RCC 7860 (cell line): ENCODE data around the gene SNCAIP.
"Not testable (repeated sequence)": the region's sequence is repeated elsewhere in the genome, so short reads cannot be mapped to it uniquely, and the experiment has no call there.

ENCODE experiments used
- DNase-seq: peaks from one replicate; pipeline ENCODE4 v3.0.0-alpha.2; 2015; ENCODE audit warnings: low spot score
- FAIRE-seq: peaks from 2 replicates; lab custom pipeline; 2012; peaks lifted over from hg19 to GRCh38; lab: Jason Lieb, UNC

SNCAIP gene

DNA sequence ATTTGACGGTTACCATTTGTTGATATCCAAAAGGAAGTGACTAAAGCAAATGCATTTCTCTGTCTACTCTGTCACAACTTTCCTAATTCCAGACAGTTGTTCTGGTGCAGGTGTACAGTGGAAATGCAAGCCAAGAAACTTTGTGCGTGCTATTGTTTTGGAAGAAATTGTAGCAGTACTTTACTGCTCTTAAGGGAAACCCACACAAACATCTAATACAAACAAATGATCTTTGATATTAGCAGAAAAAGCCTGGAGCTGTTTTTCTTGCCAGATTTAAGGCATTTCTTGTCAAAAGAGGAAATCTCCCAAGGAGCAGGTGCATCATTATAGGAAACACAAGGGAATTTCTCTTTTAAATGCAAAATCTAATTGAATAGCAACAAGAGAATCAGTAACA lies 2.0 kb downstream of the SNCAIP start:
- DNase-seq (no peak), FAIRE-seq (no peak)

DNA sequence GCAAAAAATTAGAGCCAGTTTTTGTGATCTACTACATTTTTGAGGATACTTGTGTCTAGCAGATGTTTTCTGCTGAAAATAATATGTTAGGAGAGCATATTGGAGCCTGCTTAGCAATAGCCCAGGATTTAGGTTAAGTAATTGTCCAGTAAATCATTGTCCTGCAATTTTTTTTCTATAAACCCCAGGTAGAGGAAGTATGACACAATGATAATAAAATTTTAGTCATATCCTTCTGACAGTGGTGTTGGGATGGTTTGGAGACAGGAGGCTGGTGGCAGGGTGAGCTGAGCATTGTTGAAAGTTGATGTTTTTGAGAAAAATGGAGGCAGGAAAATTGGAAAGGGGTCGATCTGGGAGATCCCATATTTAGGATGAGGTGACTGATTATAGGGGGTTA lies 3.5 kb downstream of the SNCAIP start:
- DNase-seq (no peak), FAIRE-seq (no peak)

DNA sequence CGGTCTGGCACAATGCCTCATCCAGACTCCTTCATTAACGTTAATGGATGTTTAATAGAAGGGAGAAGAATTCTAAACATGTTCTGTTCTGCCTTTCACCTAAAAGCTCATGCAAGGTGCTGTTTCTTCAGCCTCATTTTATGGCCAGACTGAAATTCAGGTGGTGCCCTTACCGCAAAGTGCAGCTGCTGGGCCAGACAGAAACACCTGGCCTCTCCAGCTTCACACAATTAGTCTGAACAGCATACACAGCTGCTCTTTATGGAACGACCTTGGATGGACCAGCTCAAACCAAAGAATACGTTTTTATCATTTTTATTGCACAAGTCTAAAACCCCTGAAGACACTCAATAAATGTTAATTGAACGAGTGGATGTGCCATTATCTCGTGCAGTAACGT lies 4.6 kb downstream of the SNCAIP start:
- FAIRE-seq (no peak), DNase-seq (no peak)

DNA sequence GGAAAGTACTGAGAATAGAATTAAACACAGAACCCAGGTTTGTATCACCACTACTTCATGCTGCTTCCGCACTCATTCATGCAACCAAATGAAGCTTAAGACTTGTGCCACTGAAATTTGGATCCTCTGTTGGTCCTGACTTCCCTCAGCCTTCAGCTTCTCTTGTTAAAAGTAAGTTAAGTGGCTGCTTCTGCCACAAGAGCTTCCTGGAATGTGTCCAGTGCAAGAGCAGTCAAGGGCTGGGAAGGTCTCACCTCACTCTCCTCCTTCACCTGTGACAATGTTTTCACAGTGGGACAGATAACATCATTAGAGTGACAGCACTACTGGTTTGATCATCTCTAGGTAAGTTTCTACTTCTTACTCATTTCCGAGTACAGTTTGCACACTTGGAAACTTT lies 7.9 kb downstream of the SNCAIP start:
- DNase-seq (no peak), FAIRE-seq (no peak)

DNA sequence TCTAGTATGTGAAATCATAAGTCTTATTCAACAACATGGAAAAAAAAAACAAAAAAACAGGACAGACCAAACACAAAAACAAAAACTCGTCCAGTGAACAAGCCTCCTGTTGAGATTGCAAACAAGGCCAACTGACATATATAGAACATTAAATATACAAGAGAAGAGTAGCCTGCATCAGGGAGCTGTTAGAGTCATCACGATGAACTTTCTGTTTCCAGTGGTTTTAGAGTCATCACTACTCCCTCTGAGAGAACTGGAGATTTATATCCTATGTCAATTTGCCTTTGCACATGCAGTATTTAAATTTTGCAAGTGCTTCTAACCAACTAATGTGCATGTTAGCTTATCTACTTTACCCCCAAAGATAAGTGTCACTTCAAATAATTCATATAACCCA lies 9.9 kb downstream of the SNCAIP start:
- no peak for FAIRE-seq
- no peak for DNase-seq

DNA sequence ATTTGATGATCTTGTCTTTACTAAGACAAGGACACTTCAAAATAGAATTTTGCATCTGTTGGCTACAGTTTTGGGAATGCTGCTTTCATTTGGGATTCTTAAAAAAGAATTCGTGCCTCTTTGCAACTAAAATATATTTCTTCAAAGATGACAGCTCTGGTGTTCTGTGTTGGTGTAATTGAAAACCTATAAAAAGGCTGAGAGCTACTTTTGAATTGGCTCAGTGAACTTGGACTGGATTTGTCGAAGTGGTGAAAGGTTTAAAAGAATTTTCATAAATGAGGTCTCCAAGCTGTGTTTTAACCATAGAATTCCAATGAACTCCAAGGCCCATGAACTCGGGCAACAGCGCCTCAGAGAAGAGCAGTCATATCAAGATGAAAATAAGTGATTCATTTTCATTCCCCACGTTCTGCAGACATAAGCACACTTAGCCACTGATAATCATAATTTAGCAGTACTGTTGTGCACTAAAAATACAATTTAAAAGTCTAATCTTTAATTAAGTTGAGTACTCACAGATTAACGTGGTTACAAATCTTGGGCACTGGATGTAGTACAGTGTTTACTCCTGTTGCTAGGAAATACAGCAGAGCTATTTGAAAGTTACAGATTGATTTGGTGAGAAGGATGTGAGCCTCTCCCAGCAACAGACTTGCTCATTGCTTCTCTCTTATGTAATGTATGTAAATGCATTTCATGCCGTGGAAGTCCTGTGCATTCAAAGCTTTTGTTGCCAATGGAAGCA lies 10.9 kb downstream of the SNCAIP start:
- no peak for DNase-seq
- no peak for FAIRE-seq

DNA sequence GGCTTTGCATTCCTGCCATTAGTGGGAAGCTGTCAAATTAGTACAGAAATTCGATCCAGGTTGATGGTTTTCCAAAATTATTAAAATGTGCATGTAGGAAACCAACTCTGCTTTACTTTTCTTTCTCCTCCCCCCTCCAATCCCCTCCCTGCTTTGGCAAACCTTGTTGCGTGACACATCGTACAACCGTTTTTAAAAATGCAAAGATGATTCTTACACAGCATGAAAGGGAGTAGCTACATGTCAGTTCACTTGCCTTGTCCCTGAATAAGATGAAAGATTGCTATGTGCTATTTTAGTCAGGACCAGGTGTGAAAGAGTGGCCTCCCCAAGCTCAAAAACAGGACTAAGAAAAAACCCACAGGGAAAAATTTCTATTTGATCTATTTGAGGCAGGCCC lies 11.7 kb downstream of the SNCAIP start:
- FAIRE-seq = no peak
- DNase-seq = no peak

DNA sequence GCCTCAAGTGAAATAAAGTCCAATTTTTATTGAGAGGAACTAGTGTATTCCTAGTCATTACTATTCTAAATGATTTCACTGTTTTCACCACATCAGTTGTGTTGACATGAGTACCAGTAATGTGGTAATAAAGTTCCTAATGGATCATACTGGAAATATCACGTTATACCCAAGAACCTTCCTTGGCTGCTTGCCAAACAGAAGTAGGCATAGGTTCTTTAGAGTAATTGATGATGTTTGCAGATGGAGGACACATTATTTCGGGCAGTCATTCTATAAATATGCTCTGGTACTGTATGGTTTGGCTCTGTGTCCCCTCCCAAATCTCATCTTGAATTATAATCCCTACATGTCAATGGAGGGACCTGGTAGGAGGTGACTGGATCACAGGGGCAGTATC lies 15.1 kb downstream of the SNCAIP start:
- no peak for DNase-seq
- no peak for FAIRE-seq

DNA sequence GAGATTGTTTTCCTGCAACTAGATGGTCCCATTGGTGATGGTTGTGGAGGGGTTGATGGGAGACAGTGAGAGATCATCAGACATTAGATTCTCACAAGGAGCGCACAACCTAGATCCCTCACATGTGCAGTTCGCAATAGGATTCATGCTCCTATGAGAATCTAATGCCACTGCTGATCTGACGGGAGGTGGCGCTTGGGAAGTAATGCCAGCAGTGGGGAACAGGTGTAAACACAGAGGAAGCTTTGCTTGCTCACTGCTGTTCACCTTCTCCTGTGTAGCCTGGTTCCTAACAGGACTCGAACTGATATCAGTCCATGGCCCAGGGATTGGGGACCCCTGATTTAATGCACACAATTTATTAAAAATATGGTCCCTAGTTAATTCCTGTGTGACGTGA lies 18.8 kb downstream of the SNCAIP start:
- FAIRE-seq (no peak), DNase-seq (no peak)

DNA sequence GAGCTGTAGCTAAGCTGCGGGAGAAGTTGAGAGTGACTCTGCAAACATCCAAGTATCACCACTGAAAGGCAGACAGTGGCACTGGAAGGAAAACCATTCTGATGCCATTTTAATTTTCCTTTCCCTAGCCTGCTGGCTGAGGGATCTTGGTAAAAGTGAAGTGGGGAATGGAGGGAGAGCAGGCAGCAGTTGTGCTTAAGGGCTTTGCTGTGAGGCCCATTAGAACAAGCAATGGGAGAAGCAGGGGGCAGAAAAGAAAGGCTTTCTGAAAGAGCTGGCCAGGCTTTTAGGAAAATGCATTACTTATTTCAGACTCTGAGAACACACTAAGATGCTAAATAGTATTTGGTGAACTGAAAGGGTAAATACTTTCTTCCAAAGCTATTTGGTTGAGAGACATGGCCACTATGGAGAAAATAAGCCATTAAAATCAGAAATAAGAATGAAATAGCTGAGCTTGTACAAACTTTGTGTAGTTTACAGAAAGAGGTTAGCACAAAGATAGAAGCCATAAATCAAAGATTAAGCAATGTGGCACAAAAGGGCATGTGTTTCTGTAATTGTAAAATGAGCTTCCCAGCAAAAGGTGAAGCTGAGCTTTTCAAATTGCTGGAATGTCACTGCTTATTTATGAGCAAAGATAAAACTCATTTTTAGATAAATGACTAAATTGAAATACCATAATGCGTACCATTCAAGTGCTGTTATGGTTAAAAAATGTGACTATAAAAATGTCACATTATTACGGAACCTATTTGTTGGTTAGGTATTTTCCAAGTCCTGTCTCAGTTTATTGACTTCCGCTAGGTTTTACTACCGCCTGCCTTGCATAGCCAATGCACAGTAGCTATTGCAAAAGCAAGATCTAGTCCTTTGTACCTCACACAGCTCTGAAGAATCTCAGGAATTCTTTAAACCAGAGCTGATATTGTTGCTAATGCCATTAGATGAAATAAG lies 20.8 kb downstream of the SNCAIP start:
- no peak for DNase-seq
- no peak for FAIRE-seq

DNA sequence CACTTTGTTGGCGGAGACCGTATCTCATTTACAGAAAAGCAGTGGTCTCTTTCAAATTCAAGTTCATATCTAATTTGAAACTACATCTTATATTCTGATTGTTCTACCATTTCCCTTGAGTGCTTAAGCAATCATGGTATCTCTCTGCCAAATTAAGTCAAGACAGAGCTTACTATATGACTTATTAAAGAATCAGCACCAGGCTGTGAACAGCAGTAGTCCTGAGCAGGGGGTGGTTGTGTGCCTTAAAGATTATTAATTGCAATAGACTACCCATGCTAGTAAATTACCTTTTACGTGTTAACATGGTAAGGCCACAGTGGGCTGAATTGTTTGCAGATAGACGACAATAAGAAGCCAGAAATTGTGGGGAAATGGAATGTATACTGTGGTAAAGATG lies 21.5 kb downstream of the SNCAIP start:
- no peak for FAIRE-seq
- DNase-seq = no peak

DNA sequence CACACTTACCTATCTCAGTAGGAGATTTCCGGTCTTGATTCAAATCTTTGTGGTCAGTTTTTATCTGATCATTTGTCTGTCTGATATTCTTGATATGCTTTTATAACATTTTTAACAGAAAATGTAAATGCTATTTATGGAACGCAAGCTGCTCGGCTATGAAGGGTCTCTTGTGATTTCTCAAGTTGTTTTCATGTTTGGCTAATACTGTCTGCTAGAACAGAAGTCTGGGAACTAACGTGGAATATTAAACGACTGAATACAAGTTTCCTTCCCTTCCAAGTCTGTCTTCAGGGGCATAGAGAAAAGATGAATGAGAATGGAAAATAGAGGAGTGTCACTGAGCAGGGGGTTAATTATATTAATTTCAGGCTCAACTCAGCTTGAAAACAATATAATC lies 27.6 kb downstream of the SNCAIP start:
- DNase-seq (no peak), FAIRE-seq (no peak)

DNA sequence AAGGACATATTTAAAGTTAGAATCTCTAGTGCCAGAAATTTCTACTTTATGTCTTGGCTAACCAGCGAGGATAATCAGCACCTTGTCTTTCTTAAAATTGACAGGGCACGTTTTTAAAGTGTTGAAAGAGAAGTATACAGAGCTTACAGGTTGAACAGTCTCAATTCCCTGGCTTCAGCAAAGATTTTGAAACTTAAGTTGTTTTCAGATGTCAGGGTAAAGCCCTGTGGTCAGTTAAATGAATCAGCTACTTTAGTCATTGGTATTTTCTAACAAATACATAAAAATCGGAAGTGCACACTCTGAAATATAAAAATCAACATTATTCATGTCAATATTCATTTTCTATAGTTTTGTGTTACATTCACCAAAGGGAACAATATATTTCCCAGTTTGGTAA lies 29.1 kb downstream of the SNCAIP start:
- no peak for FAIRE-seq
- no peak for DNase-seq

DNA sequence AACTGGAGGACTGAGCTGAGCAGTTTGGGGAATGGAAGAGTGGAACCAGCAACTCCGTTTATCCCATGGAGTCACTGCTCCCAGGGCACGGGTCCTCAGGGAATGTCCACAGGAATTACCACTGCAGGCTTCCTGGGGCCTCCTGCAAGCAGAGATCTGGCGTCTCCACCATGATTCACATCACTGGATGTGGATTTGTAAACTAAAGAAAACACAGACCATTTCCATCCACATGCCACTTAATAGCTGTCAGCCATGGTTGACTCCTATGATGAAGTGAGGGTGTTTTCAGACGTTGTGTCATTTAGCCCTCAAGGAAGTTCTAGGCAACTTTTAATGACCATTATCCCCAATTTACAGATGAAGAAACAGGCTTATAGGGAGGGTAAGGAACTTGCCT lies 30.2 kb downstream of the SNCAIP start:
- DNase-seq (no peak), FAIRE-seq (no peak)

DNA sequence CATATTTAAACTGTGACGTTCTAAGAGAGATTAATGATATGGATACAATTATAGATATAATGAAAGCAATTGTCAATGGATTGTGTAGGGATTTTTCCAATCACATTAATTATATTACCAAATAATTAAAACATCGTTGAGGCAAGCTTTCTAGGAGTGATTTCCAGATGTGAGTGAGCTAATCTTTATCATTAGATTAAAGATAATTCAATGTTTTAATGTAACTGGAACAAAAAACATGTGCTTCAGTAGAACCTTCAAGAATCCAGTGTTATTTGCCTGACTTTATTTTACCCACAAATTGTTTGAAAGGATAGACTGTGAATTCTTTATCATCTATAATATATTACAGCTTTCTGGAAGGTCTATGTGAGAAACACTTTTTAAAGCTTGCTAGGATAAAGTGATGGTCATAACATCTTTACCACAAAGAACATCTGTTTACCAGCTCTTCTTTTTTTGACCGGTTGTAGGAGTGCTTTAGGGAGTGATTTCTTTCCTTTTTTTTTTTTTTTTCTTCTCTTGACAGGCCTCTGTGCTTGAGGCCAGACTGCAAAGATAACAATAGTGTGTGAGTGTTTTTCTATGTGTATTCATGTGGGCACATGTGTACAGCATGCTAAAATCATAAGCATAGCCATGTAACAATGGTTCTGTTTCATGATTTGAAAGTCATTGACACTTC lies 35.0 kb downstream of the SNCAIP start:
- DNase-seq (no peak), FAIRE-seq (no peak)

DNA sequence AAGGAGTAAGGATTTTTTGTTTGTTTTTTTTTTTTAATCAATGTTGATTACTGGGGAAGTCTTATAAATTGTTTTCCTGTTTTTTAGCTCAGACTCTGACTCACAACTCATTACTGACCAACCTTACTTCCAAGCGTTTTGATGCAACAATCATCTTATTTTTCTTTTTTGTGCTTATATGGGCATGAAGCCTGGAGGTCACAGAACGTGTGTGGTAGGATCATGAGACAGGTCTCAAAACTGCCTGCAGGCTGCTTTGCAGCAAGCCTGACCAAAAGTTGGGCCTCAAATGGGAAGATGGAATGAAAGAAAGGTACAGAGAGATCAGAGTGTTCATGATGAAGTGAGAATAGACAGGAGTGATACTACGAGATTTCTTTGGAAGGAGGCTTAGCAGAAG lies 38.5 kb downstream of the SNCAIP start:
- DNase-seq (no peak), FAIRE-seq (no peak)

DNA sequence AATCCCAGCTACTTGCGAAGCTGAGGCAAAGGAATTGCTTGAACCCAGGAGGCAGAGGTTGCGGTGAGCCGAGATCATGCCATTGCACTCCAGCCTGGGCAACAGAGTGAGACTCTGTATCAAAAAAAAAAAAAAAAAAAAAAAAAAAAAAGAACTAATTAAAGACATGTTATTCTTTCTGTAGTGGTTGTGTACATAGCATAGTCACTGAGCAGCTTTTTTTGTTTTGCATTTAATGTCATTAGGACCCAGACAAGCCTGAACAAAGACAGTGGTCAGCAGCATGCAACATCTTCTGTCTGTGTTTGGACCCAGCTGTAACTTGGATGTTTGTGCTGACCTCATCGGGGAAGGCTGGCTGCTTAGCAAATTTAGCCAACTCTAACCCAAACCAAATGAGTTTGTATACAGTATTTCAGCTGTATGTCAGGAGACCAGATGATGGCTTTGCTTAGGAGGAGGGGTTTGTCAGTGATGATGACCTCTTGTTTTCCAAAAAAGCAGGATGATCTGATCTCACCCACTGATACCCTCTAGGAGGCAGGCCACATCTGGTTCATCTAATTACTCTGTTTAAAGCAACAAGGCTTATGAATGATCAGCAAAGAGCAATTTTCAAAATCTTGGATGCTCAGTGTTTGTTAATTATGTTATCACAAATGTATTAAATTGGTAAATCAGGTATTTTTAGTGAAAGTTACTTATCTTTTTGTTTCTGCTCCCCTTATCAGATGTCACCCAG lies 39.5 kb downstream of the SNCAIP start:
- no peak for FAIRE-seq

DNA sequence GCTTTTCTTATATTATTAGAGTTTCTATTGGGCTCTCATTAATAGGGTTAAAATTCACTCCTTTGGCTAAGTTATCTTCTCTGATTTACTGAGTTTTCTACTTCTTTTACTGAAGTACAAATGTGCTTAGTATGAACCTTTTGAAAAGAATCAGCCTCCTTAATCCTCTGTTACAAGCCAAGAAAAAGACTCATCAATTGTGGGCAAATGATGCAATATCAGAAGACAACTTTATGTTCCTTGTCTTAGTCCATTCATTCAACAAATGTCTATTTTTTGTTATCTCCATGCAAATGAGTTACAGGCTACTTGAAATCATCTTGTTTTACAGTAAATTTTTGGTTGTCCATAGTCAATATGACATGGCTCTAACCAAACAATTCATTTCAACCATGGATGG lies 40.3 kb downstream of the SNCAIP start:
- DNase-seq (no peak), FAIRE-seq (no peak)

More for the DNA sequence above, 39.5 kb downstream of the SNCAIP start:
- no peak for DNase-seq

DNA sequence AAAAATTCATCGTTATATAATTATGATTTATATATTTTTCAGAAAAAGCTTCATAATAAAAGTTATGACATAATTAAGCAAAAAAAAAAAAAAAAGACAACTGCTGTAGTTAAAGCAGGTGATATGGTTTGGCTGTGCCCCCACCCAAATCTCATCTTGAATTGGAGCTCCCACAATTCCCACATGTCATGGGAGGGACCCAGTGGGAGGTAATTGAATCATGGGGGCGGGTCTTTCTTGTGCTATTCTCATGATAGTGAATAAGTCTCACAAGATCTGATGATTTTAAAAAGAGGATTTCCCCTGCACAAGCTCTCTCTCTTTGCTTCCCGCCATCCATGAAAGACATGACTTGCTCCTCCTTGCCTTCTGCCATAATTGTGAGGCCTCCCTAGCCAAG lies 41.3 kb downstream of the SNCAIP start:
- DNase-seq, FAIRE-seq: not testable (repeated sequence)

DNA sequence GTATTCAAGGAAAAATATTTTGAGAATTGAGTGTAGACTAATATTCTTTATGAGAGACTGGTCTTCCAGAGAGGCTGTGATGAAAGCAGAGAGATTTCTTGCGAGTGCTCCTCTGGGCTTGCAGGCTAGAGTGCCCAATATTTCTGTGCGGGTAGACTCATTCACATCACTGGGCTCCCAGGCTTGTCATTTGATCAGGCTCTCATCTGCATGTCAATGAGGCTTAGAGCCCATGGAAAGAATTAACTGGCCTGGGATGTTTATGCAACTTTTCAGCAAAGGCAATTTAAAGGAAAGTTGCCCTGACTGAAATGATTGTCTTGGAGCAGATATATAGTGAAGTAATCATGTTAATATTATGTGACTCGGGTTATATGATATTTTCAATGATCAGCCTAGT lies 42.3 kb downstream of the SNCAIP start:
- no peak for DNase-seq
- FAIRE-seq = no peak

DNA sequence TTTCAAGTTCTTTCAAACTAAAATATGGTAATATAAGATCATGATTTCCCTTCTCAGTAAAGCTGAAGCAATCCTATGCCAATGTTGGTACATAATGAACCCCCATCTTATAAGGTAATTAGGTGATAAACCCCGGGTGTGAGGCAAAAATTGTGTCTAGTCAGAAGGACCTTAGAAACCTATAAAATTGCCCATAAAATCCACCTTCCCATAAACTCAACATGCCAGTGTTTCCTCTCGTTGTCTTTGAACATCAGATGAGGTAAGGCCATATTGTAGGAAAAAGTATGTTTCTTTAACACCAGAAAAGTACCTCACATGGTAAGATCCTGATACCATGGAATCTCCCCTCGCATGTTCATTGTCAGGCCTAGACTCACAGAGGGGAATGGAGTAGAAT lies 43.3 kb downstream of the SNCAIP start:
- DNase-seq (no peak), FAIRE-seq (no peak)
